HG03342 (cell line): ENCODE measurements around the gene ID1.
"Not testable (repeated sequence)": the region's sequence is repeated elsewhere in the genome, so short reads cannot be mapped to it uniquely, and the experiment has no call there.

Experiments
- ATAC-seq: cut with Tn5 transposase; IDR thresholded peaks from one replicate; pipeline ENCODE4 v1.9.1; 2021; ENCODE audit warnings: mild to moderate bottlenecking, moderate library complexity; ENCODE audit not compliant: unreplicated experiment

Gene ID1

DNA sequence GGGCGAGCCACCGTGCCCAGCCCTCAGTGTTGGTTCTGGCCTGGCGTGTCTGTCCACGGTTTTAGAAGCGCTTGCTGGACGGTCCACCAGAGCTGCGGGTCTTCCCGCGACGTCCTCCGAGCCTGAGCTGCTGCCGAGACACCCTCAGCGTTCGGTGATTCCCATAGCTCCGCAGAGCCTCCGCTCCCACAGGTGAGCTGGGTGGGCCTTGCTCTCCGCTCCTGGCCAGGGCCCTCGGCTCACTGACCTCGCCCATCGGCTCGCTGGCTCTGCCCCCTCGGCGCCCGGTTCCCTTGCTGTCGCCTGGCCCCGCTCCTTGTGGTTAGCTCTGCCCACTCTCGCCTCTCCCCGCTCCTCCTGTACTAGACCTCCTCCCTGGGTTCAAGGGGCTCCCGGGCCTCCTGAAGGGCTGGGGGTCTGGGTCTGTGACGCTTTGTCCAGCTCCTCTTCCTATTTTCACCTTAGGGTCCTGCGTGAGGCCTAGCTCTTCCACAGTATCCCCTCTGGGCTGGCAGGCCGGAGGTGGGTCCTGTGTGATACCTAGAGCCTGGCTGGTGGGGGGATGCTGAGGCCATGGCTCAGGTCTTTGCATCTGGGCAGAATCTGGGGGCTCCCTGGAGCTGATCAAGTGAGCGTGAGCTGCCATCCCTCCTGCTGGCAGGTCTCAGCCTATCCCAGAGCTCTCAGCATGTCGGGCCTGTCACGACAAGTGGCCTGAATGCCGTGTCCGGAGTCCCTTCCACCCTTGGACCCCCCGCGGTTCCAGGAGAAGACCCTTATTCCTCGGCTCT lies 27.7 kb downstream of the ID1 start:
- no peak for ATAC-seq

DNA sequence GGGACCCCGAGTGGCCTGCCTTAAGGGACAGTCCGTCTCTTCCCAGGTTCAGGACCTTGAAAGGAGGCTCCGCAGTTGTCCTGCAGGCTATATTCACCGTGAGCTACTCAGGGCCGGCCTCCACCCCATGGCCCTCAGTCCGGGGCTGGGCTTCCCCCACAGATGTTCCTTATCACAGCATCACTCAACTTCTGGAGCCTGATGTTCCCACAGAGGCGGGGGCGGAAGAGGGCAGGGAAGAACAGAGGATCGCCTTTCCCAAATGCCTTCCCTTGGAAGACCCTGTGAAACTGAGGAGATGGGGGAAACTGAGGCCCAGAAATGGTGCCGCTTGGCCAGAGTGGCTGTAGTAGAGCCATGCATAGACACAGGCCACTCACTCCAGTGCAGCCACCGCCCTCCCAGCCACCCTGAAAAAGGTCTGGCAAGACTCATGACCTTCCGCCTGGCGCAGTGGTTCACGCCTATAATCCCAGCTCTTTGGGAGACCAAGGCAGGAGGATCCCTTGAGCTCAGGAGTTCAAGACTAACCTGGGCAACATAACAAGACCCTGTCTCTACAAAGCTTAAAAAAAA lies 28.3 kb downstream of the ID1 start:
- ATAC-seq, result no peak

DNA sequence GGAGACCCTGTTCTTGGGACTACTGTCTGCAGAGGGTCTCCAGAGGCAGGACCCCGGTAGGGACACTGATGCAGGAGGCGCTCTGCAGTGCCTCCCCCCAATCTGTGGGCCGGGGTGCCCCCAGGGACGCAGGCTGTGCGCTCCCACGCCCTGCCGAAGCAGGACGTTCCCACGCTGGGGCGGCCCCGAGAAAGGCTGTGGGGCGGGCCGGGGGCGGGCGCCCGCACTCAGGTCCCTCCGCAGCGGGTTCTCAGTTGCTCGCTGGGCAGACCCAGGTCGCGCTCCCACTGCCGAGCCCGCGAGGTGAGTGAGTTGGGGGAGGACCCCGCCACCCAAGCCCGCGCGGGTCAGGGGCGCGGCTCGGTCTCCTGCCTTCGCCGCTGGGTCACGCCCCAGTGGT lies 32.6 kb downstream of the ID1 start, which contains the start of gene COX4I2:
Gene COX4I2, plus strand, starts transcription at position 253 of the 400 bp plus-strand sequence. CDS start 1,106 bp downstream, outside the sequence.
- no peak for ATAC-seq

GRCh38 chr20:31638317-31638716 lies 33.2 kb downstream of the ID1 start:
- no peak for ATAC-seq

GRCh38 chr20:31638816-31639215 lies 33.7 kb downstream of the ID1 start:
- ATAC-seq, result no peak

DNA sequence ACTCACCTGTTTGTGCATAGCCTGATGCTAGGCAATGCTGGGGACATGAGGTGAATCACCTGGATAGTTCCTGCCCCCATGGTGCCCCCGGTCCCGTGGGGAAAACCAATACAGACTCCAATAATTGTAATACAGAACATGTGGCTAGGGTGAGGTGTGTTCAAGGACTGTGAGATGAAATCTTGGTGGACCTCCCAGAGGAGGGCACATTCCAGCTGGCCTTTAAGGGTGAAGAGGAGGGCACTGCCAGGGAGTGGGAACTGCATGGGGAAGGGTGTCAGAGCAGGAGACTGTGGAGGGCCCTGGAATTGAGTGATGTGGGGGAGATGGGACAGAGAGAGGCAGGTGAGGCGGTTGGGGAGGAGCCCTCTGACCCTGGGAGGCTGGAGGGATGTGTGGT lies 35.2 kb downstream of the ID1 start:
- no peak for ATAC-seq

DNA sequence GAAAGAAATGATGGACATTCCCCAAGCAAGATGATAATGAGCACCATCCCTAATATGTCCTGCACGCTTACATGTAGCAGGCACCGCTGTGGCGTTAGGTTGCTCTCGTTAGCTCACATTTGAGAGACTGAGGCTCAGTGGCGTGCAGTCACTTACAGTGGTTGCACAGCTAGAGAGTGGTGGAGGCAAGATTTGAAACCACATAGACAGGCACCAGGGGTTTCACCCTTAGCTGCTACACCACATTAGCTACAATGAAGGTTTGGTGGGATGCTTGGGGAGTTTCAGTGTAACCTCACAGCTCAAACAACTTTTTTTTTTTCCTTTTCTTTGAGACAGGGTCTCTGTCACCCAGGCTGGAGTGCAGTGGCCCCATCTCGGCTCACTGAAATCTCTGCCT lies 36.3 kb downstream of the ID1 start:
- no peak for ATAC-seq

DNA sequence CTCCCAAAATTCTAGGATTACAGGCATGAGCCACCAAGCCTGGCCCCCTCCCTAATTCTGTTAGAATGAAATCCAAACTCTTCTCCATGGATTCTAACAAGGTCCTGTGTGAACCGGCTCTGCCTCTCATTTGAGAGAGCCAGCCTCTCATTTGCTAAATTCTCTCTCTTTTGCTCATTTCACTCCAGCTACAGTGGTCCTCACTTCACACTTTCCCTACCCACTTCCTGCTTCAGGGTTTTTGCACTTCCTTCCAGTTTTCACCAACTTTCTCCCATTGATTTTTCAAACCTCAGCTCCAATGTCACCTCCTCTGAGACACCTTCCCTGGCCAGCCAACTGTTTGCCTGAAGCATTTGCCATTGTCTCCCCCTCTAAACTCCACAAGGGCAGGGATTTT lies 37.7 kb downstream of the ID1 start:
- ATAC-seq, result no peak

DNA sequence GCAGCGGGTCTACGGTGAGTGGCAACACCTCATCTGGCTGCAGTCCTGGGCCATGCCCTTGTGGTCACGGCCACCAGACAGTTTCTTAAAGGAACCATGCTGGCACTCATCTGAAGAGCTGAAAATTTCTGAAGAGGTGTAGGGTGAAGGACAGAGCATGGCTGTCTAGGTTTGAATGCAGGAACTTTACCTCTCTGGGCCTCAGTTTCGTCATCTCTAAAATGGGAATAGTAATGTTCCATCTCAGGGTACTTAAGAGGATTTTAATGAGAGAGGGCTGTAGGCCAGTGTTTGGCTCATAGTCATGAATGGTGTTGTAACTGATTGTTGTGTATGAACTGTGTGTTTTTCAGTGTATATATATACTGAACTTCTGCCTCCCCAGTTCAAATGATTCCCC lies 38.4 kb downstream of the ID1 start:
- ATAC-seq, result no peak

DNA sequence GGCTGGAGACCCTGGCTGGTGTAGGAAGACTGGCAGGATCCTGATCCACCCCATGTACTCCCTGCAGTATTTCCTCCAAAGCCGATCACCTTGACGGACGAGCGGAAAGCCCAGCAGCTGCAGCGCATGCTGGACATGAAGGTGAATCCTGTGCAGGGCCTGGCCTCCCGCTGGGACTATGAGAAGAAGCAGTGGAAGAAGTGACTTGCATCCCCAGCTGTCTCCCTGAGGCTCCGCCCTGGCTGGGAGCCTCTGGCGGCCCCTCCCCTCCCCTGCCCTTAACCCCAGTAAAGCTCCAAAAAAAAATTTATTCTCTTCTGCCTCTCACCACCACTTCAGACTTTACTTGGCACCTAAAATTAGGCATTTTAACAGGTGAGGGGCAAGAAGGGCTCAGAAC lies 39.6 kb downstream of the ID1 start:
- ATAC-seq, result no peak

GRCh38 chr20:31648104-31648503 lies 43.0 kb downstream of the ID1 start:
- not testable (repeated sequence) for ATAC-seq

- no peak for ATAC-seq
These were observed 47.9 kb downstream of the ID1 start for GRCh38 chr20:31652917-31653396.

DNA sequence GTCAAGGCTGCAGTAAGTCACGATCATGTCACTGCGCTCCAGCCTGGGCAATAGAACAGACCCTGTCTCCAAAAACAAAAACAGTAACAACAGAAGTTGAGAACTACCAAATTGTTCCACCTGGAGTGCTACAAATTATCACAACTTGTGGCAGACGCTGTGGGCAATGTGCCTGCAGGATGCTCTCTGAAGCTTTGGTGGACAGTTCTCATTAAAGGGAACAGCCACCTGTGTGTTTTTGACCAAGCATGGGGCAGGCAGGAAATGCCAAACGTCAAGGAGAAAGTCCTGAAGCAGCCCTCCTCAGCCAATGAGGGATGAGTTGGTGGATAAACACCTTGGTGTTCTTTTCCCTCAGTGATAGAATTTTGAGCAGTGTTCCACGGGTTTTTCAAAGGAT lies 48.5 kb downstream of the ID1 start:
- ATAC-seq, result no peak

- ATAC-seq, result no peak
These were observed 49.4 kb downstream of the ID1 start for GRCh38 chr20:31654534-31654933.
